BJ (cell line): ENCODE results near the gene OVOL3. TPM values are rescaled to one million over a fixed set of nuclear protein-coding genes. Genes with fewer than 3 reads are reported as not detected.

ENCODE experiments used
- CTCF ChIA-PET: fragments of 350-600 bp; formaldehyde crosslinking; extraction: SDS; loops from one replicate; lab custom pipeline; 2021; ENCODE audit warnings: antibody characterized with exemption, inconsistent platforms; lab: Yijun Ruan, JAX
- POLR2A ChIA-PET: fragments of 300-600 bp; sonication (Branson Sonifier 250); formaldehyde crosslinking; extraction: SDS; loops from one replicate; lab custom pipeline; 2021; ENCODE audit warnings: antibody characterized with exemption; lab: Charles Lee
- DNase-seq: peaks from one replicate; pipeline ENCODE4 v3.0.0-alpha.2; 2011; ENCODE audit warnings: low read depth
- H3K27me3 ChIP-seq: 2 replicates; pipeline ENCODE4 v1.6.0; 2011; ENCODE audit warnings: low read length; ENCODE audit not compliant: control insufficient read depth, insufficient read depth
- H3K36me3 ChIP-seq: 2 replicates; pipeline ENCODE4 v1.5.1; 2011; ENCODE audit warnings: low read length; ENCODE audit not compliant: control insufficient read depth, insufficient read depth
- H3K4me3 ChIP-seq: 2 replicates; pipeline ENCODE4 v1.5.1; 2011; ENCODE audit warnings: low read depth, mild to moderate bottlenecking, control low read depth, low read length
- polyA plus RNA-seq: library from polyadenylated mRNA; depleted of rRNA; stranded (reverse); fragments of >200 nt; gene quantifications from 2 replicates; pipeline ENCODE4 v1.2.3, GENCODE V29; 2011
- TF ChIP-seq, protein P1 (sequence below): IDR thresholded peaks from 2 replicates; pipeline ENCODE4 v1.5.1; 2011; ENCODE audit warnings: low read depth, mild to moderate bottlenecking, control low read depth, inconsistent platforms, low read length, moderate library complexity; ENCODE audit not compliant: insufficient read depth

The OVOL3 gene
- polyA plus RNA-seq, 1 experiment, result not detected

DNA sequence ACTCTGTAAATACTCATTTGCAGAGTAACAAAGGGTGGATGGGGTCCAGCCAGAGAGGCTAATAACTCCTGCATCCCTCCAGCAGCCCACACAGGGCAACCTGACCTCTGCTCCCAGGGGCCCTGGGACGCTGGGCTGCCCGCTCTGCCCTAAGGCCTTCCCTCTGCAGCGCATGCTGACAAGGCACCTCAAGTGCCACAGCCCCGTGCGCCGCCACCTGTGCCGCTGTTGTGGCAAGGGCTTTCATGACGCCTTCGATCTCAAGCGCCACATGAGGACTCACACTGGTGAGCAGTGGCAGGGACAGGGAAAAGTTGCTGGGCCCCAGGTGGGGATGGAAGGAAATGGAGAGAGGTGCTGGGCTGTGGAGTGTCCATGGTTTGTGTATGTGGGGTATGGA lies 1.7 kb downstream of the OVOL3 start:
- Histone ChIP-seq H3K36me3 (peaks cover 10% of the 10 kb centered on the region), H3K4me3 (no peak overlapping the region), H3K27me3 (no peaks in the 10 kb centered on the region)
- ChIA-PET CTCF (interaction anchor here (0.6 kb wide), 1 partner anchor 16 kb away, joined by 3 read pairs; no protein-coding TSS in a partner anchor), POLR2A (no interaction called here)
- no peak for DNase-seq
- TF ChIP-seq, protein P1, sequence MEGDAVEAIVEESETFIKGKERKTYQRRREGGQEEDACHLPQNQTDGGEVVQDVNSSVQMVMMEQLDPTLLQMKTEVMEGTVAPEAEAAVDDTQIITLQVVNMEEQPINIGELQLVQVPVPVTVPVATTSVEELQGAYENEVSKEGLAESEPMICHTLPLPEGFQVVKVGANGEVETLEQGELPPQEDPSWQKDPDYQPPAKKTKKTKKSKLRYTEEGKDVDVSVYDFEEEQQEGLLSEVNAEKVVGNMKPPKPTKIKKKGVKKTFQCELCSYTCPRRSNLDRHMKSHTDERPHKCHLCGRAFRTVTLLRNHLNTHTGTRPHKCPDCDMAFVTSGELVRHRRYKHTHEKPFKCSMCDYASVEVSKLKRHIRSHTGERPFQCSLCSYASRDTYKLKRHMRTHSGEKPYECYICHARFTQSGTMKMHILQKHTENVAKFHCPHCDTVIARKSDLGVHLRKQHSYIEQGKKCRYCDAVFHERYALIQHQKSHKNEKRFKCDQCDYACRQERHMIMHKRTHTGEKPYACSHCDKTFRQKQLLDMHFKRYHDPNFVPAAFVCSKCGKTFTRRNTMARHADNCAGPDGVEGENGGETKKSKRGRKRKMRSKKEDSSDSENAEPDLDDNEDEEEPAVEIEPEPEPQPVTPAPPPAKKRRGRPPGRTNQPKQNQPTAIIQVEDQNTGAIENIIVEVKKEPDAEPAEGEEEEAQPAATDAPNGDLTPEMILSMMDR, result no peak

DNA sequence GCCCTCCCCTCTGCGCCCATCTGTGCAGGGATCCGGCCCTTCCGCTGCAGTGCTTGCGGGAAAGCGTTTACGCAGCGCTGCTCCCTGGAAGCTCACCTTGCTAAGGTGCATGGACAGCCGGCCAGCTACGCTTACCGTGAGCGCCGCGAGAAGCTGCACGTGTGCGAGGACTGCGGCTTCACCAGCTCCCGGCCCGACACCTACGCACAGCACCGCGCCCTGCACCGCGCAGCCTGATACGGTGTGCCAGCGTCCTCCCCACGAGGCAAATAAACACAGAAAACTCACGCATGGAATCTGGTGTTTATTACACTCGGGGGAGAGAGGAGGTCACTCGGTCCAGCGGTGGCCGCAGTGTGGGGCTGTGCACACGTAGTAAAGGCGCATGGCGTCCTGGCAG lies 2.5 kb downstream of the OVOL3 start:
- ChIA-PET CTCF (interaction anchor here (0.6 to 4.5 kb wide), 4 partner anchors 14 to 462 kb away, joined by 3 to 24 read pairs (median 9); no protein-coding TSS in a partner anchor), POLR2A (no interaction called here)
- DNase-seq, result no peak
- H3K36me3 ChIP-seq, result peaks cover 10% of the 10 kb centered on the region
- peak overlapping the region; percentile 98 for H3K4me3 ChIP-seq
- H3K27me3 ChIP-seq, result no peaks in the 10 kb centered on the region
- TF ChIP-seq, protein P1, result no peak

DNA sequence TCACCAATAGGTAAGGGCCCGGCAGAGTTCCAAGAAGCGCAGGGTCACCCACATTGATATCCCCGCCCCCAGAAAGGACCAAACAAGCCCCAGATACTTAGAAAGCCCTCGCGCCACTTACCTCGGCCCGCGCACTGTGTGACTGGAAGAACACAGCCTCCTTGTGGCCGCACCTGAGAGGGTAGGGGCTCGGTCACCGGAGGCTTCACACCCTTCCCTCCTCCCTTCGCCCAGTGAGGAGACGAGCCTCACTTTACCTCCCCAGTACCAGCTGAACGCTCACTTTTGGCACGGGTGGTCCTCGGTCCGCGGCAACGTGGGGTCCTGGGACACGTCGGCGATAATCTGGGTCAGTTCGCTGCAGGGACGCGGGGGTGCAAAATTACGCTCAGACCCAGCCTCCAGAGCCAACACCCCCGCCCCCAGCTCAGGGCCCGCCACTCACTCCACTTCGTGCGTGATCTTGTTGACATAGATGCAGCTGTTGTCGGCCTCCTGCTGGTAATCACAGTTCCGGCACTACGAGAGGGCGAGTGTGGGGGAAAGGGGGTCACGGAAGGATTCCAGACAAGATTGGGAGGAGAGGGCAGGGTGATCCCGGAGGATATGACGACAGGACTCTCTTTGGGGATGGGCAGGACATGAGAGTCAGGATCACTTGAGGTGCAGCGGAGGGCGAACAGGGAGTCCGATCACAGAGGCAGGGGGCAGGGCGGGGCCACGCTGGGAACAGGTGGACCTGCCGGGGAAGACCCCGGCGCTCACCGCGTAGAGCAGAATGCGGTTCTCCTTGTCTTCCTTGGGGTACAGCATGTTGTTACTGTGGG lies 3.2 kb downstream of the OVOL3 start:
- peak overlapping the region; percentile 98 for H3K4me3 ChIP-seq
- POLR2A ChIA-PET, result interaction anchor here (1.0 to 1.2 kb wide), 2 partner anchors 14 to 101 kb away, joined by 3 to 8 read pairs; partner anchors contain the start of genes ZNF146 and ZNF565
- TF ChIP-seq, protein P1, result no peak; the same call in 1 of the 2 replicates
- DNase-seq, result no peak
- no peaks in the 10 kb centered on the region for H3K27me3 ChIP-seq
- CTCF ChIA-PET, result interaction anchor here (0.6 to 4.5 kb wide), 5 partner anchors 13 to 461 kb away, joined by 3 to 24 read pairs (median 6); no protein-coding TSS in a partner anchor
- H3K36me3 ChIP-seq, result peaks cover 11% of the 10 kb centered on the region

DNA sequence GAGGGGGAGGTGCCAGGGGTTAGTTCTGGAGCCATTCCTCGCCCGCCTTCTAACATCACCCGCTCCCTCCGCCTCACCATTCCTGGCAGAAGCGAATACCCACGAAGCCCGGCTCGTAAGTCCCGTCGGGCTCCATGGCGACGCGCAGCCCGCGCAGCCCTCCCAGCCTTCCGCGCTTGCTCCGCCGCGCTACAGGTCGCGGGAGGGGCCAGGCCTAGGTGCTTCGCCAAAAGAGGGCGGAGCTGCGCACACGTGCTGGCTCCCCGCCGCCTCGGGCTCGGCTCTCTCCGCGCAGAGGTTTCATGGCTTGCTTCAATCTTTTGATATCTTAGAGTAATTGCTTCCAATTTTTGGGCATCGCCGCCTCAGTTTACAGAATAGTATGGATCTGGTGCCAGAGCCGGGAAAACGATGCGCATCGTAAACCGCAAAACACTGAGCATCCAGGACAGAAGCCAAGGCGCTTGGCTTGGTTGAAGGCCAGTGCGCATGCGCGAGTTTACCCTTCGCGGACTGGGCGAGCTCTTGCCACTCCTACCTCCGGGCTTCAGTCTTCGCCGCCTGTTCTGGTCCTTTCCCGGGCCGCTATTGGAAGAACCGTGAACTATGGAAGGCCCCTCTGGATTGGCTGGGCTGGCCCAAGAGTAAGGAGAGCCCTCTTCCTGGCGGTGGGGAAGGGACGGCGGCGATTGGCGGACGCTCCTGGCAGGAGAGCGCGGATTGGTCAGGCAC lies 3.9 kb downstream of the OVOL3 start, which contains the start of gene POLR2I:
POLR2I (minus strand) TSS at position 155 of the 732 bp plus-strand sequence; CDS start at position 136, 19 bp downstream.
- DNase-seq, result peak; percentile 99
- ChIA-PET CTCF (interaction anchor here (0.8 to 4.5 kb wide), 7 partner anchors 12 to 55 kb away, joined by 3 to 24 read pairs (median 3); no protein-coding TSS in a partner anchor), POLR2A (interaction anchor here (0.6 to 1.2 kb wide), 5 partner anchors 13 to 1876 kb away, joined by 3 to 8 read pairs (median 3); partner anchors contain the start of genes ZNF146 and ZNF565)
- H3K4me3 ChIP-seq, result peak within 1 kb of the TSS; percentile 98
- no peaks in the 10 kb centered on the region for H3K27me3 ChIP-seq
- TF ChIP-seq, protein P1, result no peak
- H3K36me3 ChIP-seq, result peaks cover 11% of the 10 kb centered on the region
